ENCODE data around the gene KHDRBS1. TPM values are rescaled to one million over a fixed set of nuclear protein-coding genes. Genes with fewer than 3 reads are reported as not detected.

KHDRBS1 gene
- total RNA-seq, 1 experiment from 2014 or later: 267 TPM

DNA sequence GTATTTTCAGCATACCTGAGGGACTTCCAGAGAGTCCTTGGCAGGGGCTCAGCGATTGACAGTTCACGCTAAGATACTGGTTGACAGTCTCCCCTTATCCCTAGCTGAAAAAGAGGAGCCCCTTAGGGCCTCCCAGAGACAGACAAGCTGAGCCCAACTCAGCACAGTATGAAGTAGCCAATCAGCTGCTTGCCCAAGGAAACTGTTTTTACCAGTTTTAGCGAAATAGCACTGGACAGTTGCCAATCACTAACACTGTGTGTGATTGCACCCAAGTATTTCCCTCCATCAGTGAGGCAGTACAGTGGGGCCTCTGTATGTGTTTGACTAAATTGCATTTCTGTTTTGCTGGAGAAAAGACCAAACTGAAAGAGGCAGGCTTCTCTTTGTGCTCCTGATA is 27.0 kb downstream of the KHDRBS1 start:
- H3K9ac ChIP-seq (ENCODE audit: extremely low read depth, insufficient read length, low read length): no peak overlapping the region
- H3K27ac ChIP-seq (ENCODE audit: insufficient read length, low read depth, low read length): no peak overlapping the region
- no peaks in the 10 kb centered on the region for H3K27me3 ChIP-seq (ENCODE audit: insufficient read depth, low read length)
- no peak overlapping the region for H3K23ac ChIP-seq (ENCODE audit: insufficient read length, low read depth, low read length)
- no peaks in the 10 kb centered on the region for H3K4me1 ChIP-seq (ENCODE audit: insufficient read depth, low read length)
- H3K4me2 ChIP-seq (ENCODE audit: insufficient read depth, insufficient read length, low read length): no peak overlapping the region
- no CpG with 5 or more reads among the region's 3 CpGs for WGBS (ENCODE audit: extremely low coverage, insufficient read length, low lambda C conversion rate)
- Mint-ChIP-seq H3K27ac (no peak overlapping the region), H3K9me3 (no peaks in the 10 kb centered on the region), H3K4me1 (no peaks in the 10 kb centered on the region), H3K4me3 (no peak overlapping the region), H3K36me3 (ENCODE audit: insufficient read depth in 1 of 3, low read depth in 3 of 3) (peaks cover 47 to 66% (median 64%) of the 10 kb centered on the region in 3 experiments; a peak in 6 of 7 replicates), H3K27me3 (ENCODE audit: low read depth) (no peaks in the 10 kb centered on the region)
- H2AFZ ChIP-seq (ENCODE audit: low read length): no peak overlapping the region
- no peaks in the 10 kb centered on the region for H3K9me3 ChIP-seq (ENCODE audit: control insufficient read depth, low read depth, low read length)
- H3T11ph ChIP-seq (ENCODE audit: low read length): no peak overlapping the region
- no peak overlapping the region for H2BK15ac ChIP-seq (ENCODE audit: low read depth, low read length)
- H4K20me1 ChIP-seq (ENCODE audit: control insufficient read depth, insufficient read depth, insufficient read length): no peaks in the 10 kb centered on the region
- TF ChIP-seq, protein P1, sequence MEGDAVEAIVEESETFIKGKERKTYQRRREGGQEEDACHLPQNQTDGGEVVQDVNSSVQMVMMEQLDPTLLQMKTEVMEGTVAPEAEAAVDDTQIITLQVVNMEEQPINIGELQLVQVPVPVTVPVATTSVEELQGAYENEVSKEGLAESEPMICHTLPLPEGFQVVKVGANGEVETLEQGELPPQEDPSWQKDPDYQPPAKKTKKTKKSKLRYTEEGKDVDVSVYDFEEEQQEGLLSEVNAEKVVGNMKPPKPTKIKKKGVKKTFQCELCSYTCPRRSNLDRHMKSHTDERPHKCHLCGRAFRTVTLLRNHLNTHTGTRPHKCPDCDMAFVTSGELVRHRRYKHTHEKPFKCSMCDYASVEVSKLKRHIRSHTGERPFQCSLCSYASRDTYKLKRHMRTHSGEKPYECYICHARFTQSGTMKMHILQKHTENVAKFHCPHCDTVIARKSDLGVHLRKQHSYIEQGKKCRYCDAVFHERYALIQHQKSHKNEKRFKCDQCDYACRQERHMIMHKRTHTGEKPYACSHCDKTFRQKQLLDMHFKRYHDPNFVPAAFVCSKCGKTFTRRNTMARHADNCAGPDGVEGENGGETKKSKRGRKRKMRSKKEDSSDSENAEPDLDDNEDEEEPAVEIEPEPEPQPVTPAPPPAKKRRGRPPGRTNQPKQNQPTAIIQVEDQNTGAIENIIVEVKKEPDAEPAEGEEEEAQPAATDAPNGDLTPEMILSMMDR (conservative IDR thresholded peaks at IDR 0.05): no peak
- H2BK20ac ChIP-seq (ENCODE audit: low read depth, low read length, poor library complexity, severe bottlenecking): no peak overlapping the region
- H2AK5ac ChIP-seq (ENCODE audit: insufficient read length, low read length): no peak overlapping the region
- peaks cover 3% of the 10 kb centered on the region for H3K79me1 ChIP-seq (ENCODE audit: insufficient read depth, low read depth, low read length, poor library complexity, severe bottlenecking)
- no peak overlapping the region for H2BK5ac ChIP-seq (ENCODE audit: insufficient read length, low read length)
- no peak for DNase-seq
- no peak overlapping the region for H2BK12ac ChIP-seq (ENCODE audit: insufficient read length, low read depth, low read length)
- no peak overlapping the region for H3K4ac ChIP-seq (ENCODE audit: low read depth, low read length)
- H4K91ac ChIP-seq (ENCODE audit: insufficient read length, low read depth, low read length): no peak overlapping the region
- no peak overlapping the region for H2BK120ac ChIP-seq (ENCODE audit: low read depth, low read length, poor library complexity, severe bottlenecking)
- no peak overlapping the region for H3K56ac ChIP-seq (ENCODE audit: insufficient read length, low read depth, low read length)
- no peak overlapping the region for H3K14ac ChIP-seq (ENCODE audit: insufficient read depth, low read length)
- no peaks in the 10 kb centered on the region for H3K23me2 ChIP-seq (ENCODE audit: insufficient read length, low read depth, low read length, poor library complexity, severe bottlenecking)
- H4K8ac ChIP-seq (replicated peaks; ENCODE audit: insufficient read length, low read depth, low read length): no peak overlapping the region
- H3K18ac ChIP-seq (ENCODE audit: insufficient read length, low read depth, low read length): no peak overlapping the region
- H4K5ac ChIP-seq (ENCODE audit: insufficient read length, low read depth, low read length): no peak overlapping the region
- H3K79me2 ChIP-seq (ENCODE audit: insufficient read depth, low read length): no peaks in the 10 kb centered on the region

Measured in H9 (cell line).